ENCODE results near the gene CD300LG.
A peak's percentile ranks its signal among the peaks of the same experiment; 100 is the strongest.

CD300LG gene

GRCh38 chr17:43907998-43908721, 61.2 kb downstream of the CD300LG start:
- DNase-seq: peak; percentile 63

GRCh38 chr17:43909537-43910231, 62.7 kb downstream of the CD300LG start:
- no peak for DNase-seq

DNA sequence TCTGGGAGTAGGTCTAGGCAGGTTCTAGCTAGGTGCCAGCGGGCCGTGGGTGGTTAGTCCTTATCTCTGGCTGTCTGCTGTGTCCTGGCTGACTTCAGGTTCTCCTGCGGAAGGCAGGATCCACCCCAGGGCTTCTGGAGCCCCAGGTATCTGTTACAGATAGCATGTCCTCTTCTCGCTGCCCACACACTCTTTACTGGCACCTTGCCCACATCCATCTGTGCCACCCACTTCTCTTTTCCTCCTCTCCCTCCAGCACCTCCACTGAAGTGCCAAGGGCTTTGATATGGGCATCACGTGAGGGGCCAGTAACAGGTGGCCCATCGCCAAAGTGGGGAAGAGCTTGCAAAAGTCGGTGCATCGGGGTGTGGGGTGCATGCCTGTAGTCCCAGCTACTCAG, 64.9 kb downstream of the CD300LG start:
- no peak for DNase-seq

- no peak for DNase-seq
Observed at GRCh38 chr17:43912635-43913304, 65.8 kb downstream of the CD300LG start.

All from NCI-H526 treated with DMSO at 0.1 percent for 48 hours (cell line).